OCI-LY3 (cell line): ENCODE results near the gene CAP2.
"Not testable (repeated sequence)": the region's sequence is repeated elsewhere in the genome, so short reads cannot be mapped to it uniquely, and the experiment has no call there.

Experiments used
- H2AFZ ChIP-seq: fragments of 200-600, 300-600 bp; shearing (Covaris generic); 2 replicates; pipeline ENCODE4 v1.6.0; 2014; ENCODE audit warnings: antibody characterized with exemption, low read depth, low read length
- H3K27ac ChIP-seq: fragments of 200-600, 300-600 bp; sonication (generic); 2 replicates; pipeline ENCODE4 v1.5.1; 2014; ENCODE audit warnings: mild to moderate bottlenecking, low read length, moderate library complexity, mixed read lengths
- H3K27me3 ChIP-seq: fragments of 200-600, 300-600 bp; sonication (generic); 2 replicates; pipeline ENCODE4 v1.6.1; 2014; ENCODE audit warnings: low read depth, low read length, mixed read lengths
- H3K36me3 ChIP-seq: fragments of 200-600, 300-600 bp; sonication (generic); replicated peaks from 2 replicates; pipeline ENCODE3; 2014; ENCODE audit warnings: low read depth, low read length, mixed read lengths
- H3K4me1 ChIP-seq: fragments of 300-600, 200-600 bp; sonication (generic); 2 replicates; pipeline ENCODE4 v1.6.1; 2014; ENCODE audit warnings: low read length, mixed read lengths
- H3K4me2 ChIP-seq: fragments of 200-600, 300-600 bp; sonication (generic); 2 replicates; pipeline ENCODE4 v1.6.1; 2014; ENCODE audit warnings: low read length, mixed read lengths
- H3K4me3 ChIP-seq: fragments of 300-600, 200-600 bp; sonication (generic); 2 replicates; pipeline ENCODE4 v1.5.1; 2014; ENCODE audit warnings: antibody characterized with exemption, mild to moderate bottlenecking, low read length, moderate library complexity
- H3K79me2 ChIP-seq: fragments of 300-600, 200-600 bp; shearing (Covaris generic); 2 replicates; pipeline ENCODE4 v1.6.1; 2014; ENCODE audit warnings: mild to moderate bottlenecking, low read length, mixed read lengths
- H3K9ac ChIP-seq: fragments of 300-600, 200-600 bp; shearing (Covaris generic); 2 replicates; pipeline ENCODE4 v1.6.0; 2014; ENCODE audit warnings: mild to moderate bottlenecking, low read length, moderate library complexity
- H3K9me3 ChIP-seq: fragments of 200-600, 300-600 bp; shearing (Covaris generic); 2 replicates; pipeline ENCODE4 v1.6.1; 2014; ENCODE audit warnings: low read length, mixed read lengths; ENCODE audit not compliant: insufficient read depth
- H4K20me1 ChIP-seq: fragments of 200-600, 300-600 bp; sonication (generic); 2 replicates; pipeline ENCODE4 v1.6.1; 2016; ENCODE audit warnings: low read length, mixed read lengths; ENCODE audit not compliant: insufficient read depth
- EZH2phosphoT487 ChIP-seq: fragments of 200-600 bp; shearing (Covaris generic); IDR thresholded peaks from 2 replicates; pipeline ENCODE4 v1.6.1; 2018; ENCODE audit warnings: antibody characterized with exemption, mixed run types, low read depth
- TF ChIP-seq, protein P1 (sequence below): fragments of 200-600, 300-600 bp; sonication (generic); IDR thresholded peaks from 2 replicates; pipeline ENCODE4 v1.5.1; 2014; ENCODE audit warnings: antibody characterized with exemption, low read length, low read depth

CAP2 gene

DNA sequence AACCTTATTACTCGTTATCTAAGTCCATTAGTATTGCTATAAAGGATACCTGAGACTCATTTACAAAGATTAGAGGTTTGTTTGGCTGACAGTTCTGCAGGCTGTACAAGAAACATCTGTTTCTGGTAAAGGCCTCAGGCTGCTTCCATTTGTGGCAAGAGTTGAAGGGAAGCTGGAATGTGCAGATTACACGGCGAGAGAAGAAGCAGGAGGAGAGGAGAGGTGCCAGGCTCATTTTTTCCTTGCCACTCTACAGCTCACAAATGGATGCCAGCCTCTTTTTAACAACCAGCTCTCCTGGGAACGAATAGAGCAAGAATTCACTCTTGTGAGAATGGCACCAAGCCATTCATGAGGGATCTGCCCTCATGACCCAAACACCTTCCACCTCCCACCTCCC lies 14.7 kb downstream of the CAP2 start:
- Histone ChIP-seq H2AFZ (no peak overlapping the region), H3K27me3 (no peaks in the 10 kb centered on the region), H3K4me1 (no peaks in the 10 kb centered on the region), H3K79me2 (no peaks in the 10 kb centered on the region), H3K36me3 (no peaks in the 10 kb centered on the region), H3K9ac (no peak overlapping the region), H3K4me3 (no peak overlapping the region), H3K9me3 (no peaks in the 10 kb centered on the region), H4K20me1 (no peaks in the 10 kb centered on the region), H3K27ac (no peak overlapping the region), H3K4me2 (no peak overlapping the region)
- TF ChIP-seq, protein P1, sequence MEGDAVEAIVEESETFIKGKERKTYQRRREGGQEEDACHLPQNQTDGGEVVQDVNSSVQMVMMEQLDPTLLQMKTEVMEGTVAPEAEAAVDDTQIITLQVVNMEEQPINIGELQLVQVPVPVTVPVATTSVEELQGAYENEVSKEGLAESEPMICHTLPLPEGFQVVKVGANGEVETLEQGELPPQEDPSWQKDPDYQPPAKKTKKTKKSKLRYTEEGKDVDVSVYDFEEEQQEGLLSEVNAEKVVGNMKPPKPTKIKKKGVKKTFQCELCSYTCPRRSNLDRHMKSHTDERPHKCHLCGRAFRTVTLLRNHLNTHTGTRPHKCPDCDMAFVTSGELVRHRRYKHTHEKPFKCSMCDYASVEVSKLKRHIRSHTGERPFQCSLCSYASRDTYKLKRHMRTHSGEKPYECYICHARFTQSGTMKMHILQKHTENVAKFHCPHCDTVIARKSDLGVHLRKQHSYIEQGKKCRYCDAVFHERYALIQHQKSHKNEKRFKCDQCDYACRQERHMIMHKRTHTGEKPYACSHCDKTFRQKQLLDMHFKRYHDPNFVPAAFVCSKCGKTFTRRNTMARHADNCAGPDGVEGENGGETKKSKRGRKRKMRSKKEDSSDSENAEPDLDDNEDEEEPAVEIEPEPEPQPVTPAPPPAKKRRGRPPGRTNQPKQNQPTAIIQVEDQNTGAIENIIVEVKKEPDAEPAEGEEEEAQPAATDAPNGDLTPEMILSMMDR, result no peak
- no peak for TF ChIP-seq EZH2phosphoT487

DNA sequence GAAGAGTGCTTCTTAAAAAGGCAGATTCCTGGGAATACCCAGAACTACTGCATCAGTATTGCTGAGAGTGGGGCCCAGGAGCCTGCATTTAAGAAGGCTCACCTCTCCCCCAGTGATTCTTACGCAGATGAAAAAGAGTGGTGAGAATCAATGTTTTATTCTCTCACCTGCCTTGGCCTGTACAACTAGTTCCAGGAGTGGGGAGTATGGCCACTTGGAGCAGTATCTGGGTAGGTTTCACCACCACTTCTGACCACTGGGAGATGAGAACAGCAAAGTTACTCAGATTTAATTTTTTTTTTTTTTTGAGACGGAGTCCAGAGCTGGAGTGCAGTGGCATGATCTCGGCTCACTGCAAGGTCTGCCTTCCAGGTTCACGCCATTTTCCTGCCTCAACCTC lies 16.9 kb downstream of the CAP2 start:
- Histone ChIP-seq H3K36me3 (no peaks in the 10 kb centered on the region), H3K9ac (no peak overlapping the region), H3K27ac (no peak overlapping the region), H3K4me3 (no peak overlapping the region), H4K20me1 (no peaks in the 10 kb centered on the region), H3K9me3 (no peaks in the 10 kb centered on the region), H2AFZ (no peak overlapping the region), H3K4me1 (no peaks in the 10 kb centered on the region), H3K79me2 (no peaks in the 10 kb centered on the region), H3K27me3 (no peaks in the 10 kb centered on the region), H3K4me2 (no peak overlapping the region)
- TF ChIP-seq, protein P1, result no peak
- no peak for TF ChIP-seq EZH2phosphoT487

DNA sequence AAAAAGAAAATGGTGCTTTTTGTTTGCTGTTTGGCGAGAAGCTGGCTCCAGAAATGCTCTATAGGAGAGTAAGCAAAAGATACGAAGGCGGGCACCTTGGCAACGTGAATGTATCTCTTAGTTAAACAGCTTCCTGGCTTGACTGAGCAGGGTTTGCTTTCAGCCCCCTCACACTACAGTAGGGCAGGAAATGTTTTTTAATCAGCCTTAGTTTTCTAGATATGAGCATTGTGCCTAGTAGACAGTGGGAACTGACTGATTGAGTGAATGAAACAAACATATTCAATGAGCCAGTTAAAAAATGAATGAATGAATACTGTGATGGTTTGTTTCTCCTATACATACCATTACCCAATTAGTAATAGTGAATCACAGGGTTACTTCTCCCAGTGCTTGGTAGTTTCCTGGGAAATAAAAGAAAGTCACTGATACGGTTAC lies 19.9 kb downstream of the CAP2 start:
- no peak overlapping the region for H3K4me3 ChIP-seq
- no peak overlapping the region for H3K9ac ChIP-seq
- no peak overlapping the region for H3K27ac ChIP-seq
- H4K20me1 ChIP-seq, result no peaks in the 10 kb centered on the region
- no peaks in the 10 kb centered on the region for H3K79me2 ChIP-seq
- no peak overlapping the region for H2AFZ ChIP-seq
- H3K27me3 ChIP-seq, result no peaks in the 10 kb centered on the region
- no peak overlapping the region for H3K4me2 ChIP-seq
- no peaks in the 10 kb centered on the region for H3K4me1 ChIP-seq
- H3K9me3 ChIP-seq, result no peaks in the 10 kb centered on the region
- H3K36me3 ChIP-seq, result no peaks in the 10 kb centered on the region
- TF ChIP-seq EZH2phosphoT487, result no peak
- TF ChIP-seq, protein P1, result no peak

DNA sequence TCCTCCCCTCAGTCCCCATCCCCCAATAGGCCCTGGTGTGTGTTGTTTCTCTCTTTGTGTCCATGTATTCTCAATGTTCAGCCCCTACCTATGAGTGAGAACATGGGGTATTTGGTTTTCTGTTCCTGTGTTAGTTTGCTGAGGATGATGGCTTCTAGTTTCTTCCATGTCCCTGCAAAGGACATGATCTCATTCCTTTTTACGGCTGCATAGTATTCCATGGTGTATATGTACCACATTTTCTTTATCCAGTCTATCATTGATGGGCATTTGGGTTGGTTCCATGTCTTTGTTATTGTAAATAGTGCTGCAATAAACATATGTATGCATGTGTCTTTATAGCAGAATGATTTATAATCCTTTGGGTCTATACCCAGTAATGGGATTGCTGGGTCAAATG lies 21.0 kb downstream of the CAP2 start:
- H3K27me3 ChIP-seq, H3K4me2 ChIP-seq, H3K4me3 ChIP-seq, H3K79me2 ChIP-seq, H3K36me3 ChIP-seq, H3K9me3 ChIP-seq, H3K4me1 ChIP-seq, H4K20me1 ChIP-seq, H2AFZ ChIP-seq, H3K27ac ChIP-seq, H3K9ac ChIP-seq: not testable (repeated sequence)

DNA sequence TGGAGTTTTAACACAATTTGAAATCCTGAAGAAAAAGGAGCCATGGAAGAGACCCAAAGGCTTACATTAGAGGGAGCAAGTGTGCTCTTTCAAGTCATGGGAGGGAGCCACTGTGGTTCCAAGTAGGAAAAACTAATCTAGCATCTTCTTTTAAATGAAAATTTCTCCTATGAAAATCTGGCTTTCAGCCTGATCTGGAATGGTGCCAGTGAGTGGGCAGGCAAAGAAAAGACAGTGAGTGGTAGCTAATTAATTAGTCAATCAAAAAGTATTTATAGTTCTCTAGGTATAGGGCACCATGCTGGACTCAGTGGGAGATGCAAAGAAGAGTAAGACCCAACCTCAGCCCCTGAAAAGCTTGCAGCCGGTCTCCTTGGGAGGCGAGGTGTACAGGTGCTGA lies 21.9 kb downstream of the CAP2 start:
- Histone ChIP-seq H3K79me2 (no peaks in the 10 kb centered on the region), H4K20me1 (no peaks in the 10 kb centered on the region), H3K27me3 (no peaks in the 10 kb centered on the region), H3K4me3 (no peak overlapping the region), H2AFZ (no peak overlapping the region), H3K27ac (no peak overlapping the region), H3K9ac (no peak overlapping the region), H3K4me1 (no peaks in the 10 kb centered on the region), H3K9me3 (no peaks in the 10 kb centered on the region), H3K36me3 (no peaks in the 10 kb centered on the region), H3K4me2 (no peak overlapping the region)
- TF ChIP-seq EZH2phosphoT487, result no peak
- TF ChIP-seq, protein P1, result no peak
